Activated B cell treated with CpG ODN at 0.5 μM for 24 hours (primary cell): ENCODE measurements around the gene CTSH. TPM values are rescaled to one million over a fixed set of nuclear protein-coding genes. Genes with fewer than 3 reads are reported as not detected.

Experiments
- ATAC-seq: fragments of 200-7000 bp; cut with Tn5 transposase; one replicate; pipeline ENCODE4 v1.10.0; 2021; ENCODE audit warnings: low read depth, mild to moderate bottlenecking, moderate library complexity
- CTCF ChIA-PET: fragments of 350-600 bp; sonication (Branson Sonifier 250); formaldehyde crosslinking; loops from one replicate; lab custom pipeline; 2021; ENCODE audit warnings: antibody characterized with exemption; lab: Charles Lee
- POLR2A ChIA-PET: fragments of 350-600 bp; sonication (Branson Sonifier 250); formaldehyde crosslinking; loops from one replicate; lab custom pipeline; 2021; ENCODE audit warnings: antibody characterized with exemption; lab: Charles Lee
- DNase-seq: peaks from one replicate; pipeline ENCODE4 v3.0.0; 2022
- H3K27ac Mint-ChIP-seq: one replicate; pipeline ENCODE4 v1.8.0; 2020; ENCODE audit warnings: mixed read lengths
- H3K27me3 Mint-ChIP-seq: one replicate; pipeline ENCODE4 v1.8.0; 2021; ENCODE audit warnings: mixed read lengths
- H3K36me3 Mint-ChIP-seq: one replicate; pipeline ENCODE4 v1.8.0; 2021; ENCODE audit warnings: low read depth, mixed read lengths
- H3K4me1 Mint-ChIP-seq: one replicate; pipeline ENCODE4 v1.8.0; 2021; ENCODE audit warnings: mixed read lengths
- H3K4me3 Mint-ChIP-seq: one replicate; pipeline ENCODE4 v1.8.0; 2020; ENCODE audit warnings: mild to moderate bottlenecking, mixed read lengths
- H3K9me3 Mint-ChIP-seq: one replicate; pipeline ENCODE4 v1.8.0; 2020; ENCODE audit warnings: mixed read lengths
- intact Hi-C: fragments of 100-400 bp; cut with micrococcal nuclease; formaldehyde crosslinking; loops from one replicate; pipeline ENCODE4 v1.15.1; 2024
- total RNA-seq: library from RNA; stranded (reverse); gene quantifications from 2 replicates; pipeline ENCODE4 v1.2.3, GENCODE V29; 2022
- TF ChIP-seq, protein P1 (sequence below): fragments of 200-600 bp; IDR thresholded peaks from one replicate; pipeline ENCODE4 v1.8.0; 2022; ENCODE audit warnings: antibody characterized with exemption, mild to moderate bottlenecking

CTSH gene
- total RNA-seq, 1 donor from 2014 or later: 762 TPM

DNA sequence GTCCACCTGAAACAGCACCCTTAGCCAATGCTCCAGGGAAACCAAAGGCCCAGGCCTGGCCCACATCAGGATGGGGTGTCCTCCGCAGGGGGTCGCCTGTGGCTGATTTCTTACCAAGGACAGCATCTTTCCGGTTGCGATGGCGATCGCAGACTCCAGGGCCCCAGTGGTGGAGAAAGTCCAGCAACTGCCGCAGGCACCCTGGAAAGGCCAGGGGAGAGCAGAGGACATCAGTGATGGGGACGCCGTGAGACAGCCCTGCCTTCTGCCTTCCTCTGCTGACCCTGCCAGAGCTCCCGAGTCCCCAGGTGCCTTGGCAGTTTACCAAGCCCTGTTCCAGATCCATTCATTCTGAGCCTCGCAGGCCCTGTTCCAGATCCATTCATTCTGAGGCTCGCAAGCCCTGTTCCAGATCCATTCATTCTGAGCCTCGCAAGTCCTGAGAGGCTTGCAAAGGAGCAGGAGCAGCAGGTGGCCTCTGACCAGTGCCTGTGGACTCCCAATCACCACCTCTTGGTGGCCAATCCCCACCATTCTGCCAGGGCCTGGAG, 12.5 kb downstream of the CTSH start:
- POLR2A ChIA-PET: interaction anchor here (0.5 to 2.2 kb wide), 4 partner anchors 12 to 87 kb away, joined by 3 to 7 read pairs (median 4); partner anchors contain the start of gene CTSH
- CTCF ChIA-PET: interaction anchor here (1.4 kb wide), 1 partner anchor 93 kb away, joined by 3 read pairs; no protein-coding TSS in a partner anchor
- no peaks in the 10 kb centered on the region for H3K27me3 Mint-ChIP-seq
- H3K4me3 Mint-ChIP-seq: no peak overlapping the region
- H3K36me3 Mint-ChIP-seq: peaks cover 94% of the 10 kb centered on the region
- no peak for DNase-seq
- TF ChIP-seq, protein P1, sequence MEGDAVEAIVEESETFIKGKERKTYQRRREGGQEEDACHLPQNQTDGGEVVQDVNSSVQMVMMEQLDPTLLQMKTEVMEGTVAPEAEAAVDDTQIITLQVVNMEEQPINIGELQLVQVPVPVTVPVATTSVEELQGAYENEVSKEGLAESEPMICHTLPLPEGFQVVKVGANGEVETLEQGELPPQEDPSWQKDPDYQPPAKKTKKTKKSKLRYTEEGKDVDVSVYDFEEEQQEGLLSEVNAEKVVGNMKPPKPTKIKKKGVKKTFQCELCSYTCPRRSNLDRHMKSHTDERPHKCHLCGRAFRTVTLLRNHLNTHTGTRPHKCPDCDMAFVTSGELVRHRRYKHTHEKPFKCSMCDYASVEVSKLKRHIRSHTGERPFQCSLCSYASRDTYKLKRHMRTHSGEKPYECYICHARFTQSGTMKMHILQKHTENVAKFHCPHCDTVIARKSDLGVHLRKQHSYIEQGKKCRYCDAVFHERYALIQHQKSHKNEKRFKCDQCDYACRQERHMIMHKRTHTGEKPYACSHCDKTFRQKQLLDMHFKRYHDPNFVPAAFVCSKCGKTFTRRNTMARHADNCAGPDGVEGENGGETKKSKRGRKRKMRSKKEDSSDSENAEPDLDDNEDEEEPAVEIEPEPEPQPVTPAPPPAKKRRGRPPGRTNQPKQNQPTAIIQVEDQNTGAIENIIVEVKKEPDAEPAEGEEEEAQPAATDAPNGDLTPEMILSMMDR: no peak
- peaks cover 21% of the 10 kb centered on the region for H3K4me1 Mint-ChIP-seq
- no peaks in the 10 kb centered on the region for H3K9me3 Mint-ChIP-seq
- no peak for ATAC-seq
- H3K27ac Mint-ChIP-seq: peak overlapping the region; percentile 63
- intact Hi-C loops: loop anchor here (10.0 kb wide), 1 partner anchor 1042 kb away; the partner anchor contains the start of gene BCL2A1

- H3K27ac Mint-ChIP-seq: peak overlapping the region; percentile 53
- no peaks in the 10 kb centered on the region for H3K27me3 Mint-ChIP-seq
- ChIA-PET CTCF (interaction anchor here (1.4 kb wide), 1 partner anchor 93 kb away, joined by 3 read pairs; no protein-coding TSS in a partner anchor), POLR2A (interaction anchor here (0.5 to 2.2 kb wide), 6 partner anchors 10 to 175 kb away, joined by 3 to 7 read pairs (median 4); partner anchors contain the start of gene CTSH)
- DNase-seq (no peak), ATAC-seq (no peak)
- TF ChIP-seq, protein P1: no peak
- intact Hi-C loops: loop anchor here (10.0 kb wide), 1 partner anchor 1043 kb away; the partner anchor contains the start of gene BCL2A1
- H3K9me3 Mint-ChIP-seq: no peaks in the 10 kb centered on the region
- peaks cover 94% of the 10 kb centered on the region for H3K36me3 Mint-ChIP-seq
- H3K4me3 Mint-ChIP-seq: no peak overlapping the region
- peaks cover 16% of the 10 kb centered on the region for H3K4me1 Mint-ChIP-seq
These were observed 13.2 kb downstream of the CTSH start for GRCh38 chr15:78931439-78932257.

GRCh38 chr15:78930577-78931388, 14.1 kb downstream of the CTSH start:
- intact Hi-C loops: loop anchor here (10.0 kb wide), 1 partner anchor 1044 kb away; the partner anchor contains the start of gene BCL2A1
- CTCF ChIA-PET: interaction anchor here (1.4 kb wide), 1 partner anchor 94 kb away, joined by 3 read pairs; no protein-coding TSS in a partner anchor
- DNase-seq: no peak
- Mint-ChIP-seq H3K27me3 (no peaks in the 10 kb centered on the region), H3K4me3 (no peak overlapping the region), H3K9me3 (no peaks in the 10 kb centered on the region), H3K27ac (peak overlapping the region; percentile 53), H3K36me3 (peaks cover 95% of the 10 kb centered on the region), H3K4me1 (peaks cover 8% of the 10 kb centered on the region)
- POLR2A ChIA-PET: interaction anchor here (0.6 to 2.2 kb wide), 6 partner anchors 9 to 176 kb away, joined by 3 to 7 read pairs (median 4); partner anchors contain the start of gene CTSH
- TF ChIP-seq, protein P1: no peak
- ATAC-seq: no peak

GRCh38 chr15:78929536-78930264, 15.1 kb downstream of the CTSH start:
- intact Hi-C loops: loop anchor here (10.0 kb wide), 1 partner anchor 1045 kb away; the partner anchor contains the start of gene BCL2A1
- Mint-ChIP-seq H3K36me3 (peaks cover 98% of the 10 kb centered on the region), H3K9me3 (no peaks in the 10 kb centered on the region), H3K27ac (peak overlapping the region; percentile 54), H3K4me1 (peaks cover 5% of the 10 kb centered on the region), H3K4me3 (no peak overlapping the region), H3K27me3 (no peaks in the 10 kb centered on the region)
- TF ChIP-seq, protein P1: no peak
- DNase-seq (no peak), ATAC-seq (no peak)
- ChIA-PET POLR2A (interaction anchor here (0.8 kb wide), 1 partner anchor 74 kb away, joined by 4 read pairs; no protein-coding TSS in a partner anchor), CTCF (no interaction called here)
